HEK293 (cell line): Measurements from ENCODE around the gene MS4A10.

ENCODE experiments used
- ZNF830 ChIP-seq: fragments of 450-650 bp; IDR thresholded peaks from 2 replicates; pipeline ENCODE4 v1.5.0; 2018; ENCODE audit warnings: missing biosample characterization, missing genetic modification characterization, low read depth, mild to moderate bottlenecking, moderate library complexity
- TF ChIP-seq, protein P1 (sequence below): fragments of 450-650 bp; formaldehyde crosslinking; IDR thresholded peaks from 2 replicates; pipeline ENCODE4 v1.5.1; 2016; ENCODE audit warnings: missing biosample characterization, missing genetic modification characterization
- TF ChIP-seq, protein P2 (sequence below): IDR thresholded peaks from 2 replicates; pipeline ENCODE4 v1.6.1; 2011; ENCODE audit warnings: mild to moderate bottlenecking, low read depth, low read length, borderline replicate concordance
- TF ChIP-seq, protein P3 (sequence below): fragments of 450-650 bp; formaldehyde crosslinking; IDR thresholded peaks from 2 replicates; pipeline ENCODE4 v1.5.1; 2016; ENCODE audit warnings: missing biosample characterization, missing genetic modification characterization
- TF ChIP-seq, protein P4 (sequence below): fragments of 450-650 bp; formaldehyde crosslinking; IDR thresholded peaks from 2 replicates; pipeline ENCODE4 v1.5.1; 2016; ENCODE audit warnings: missing biosample characterization, missing genetic modification characterization

DNA sequence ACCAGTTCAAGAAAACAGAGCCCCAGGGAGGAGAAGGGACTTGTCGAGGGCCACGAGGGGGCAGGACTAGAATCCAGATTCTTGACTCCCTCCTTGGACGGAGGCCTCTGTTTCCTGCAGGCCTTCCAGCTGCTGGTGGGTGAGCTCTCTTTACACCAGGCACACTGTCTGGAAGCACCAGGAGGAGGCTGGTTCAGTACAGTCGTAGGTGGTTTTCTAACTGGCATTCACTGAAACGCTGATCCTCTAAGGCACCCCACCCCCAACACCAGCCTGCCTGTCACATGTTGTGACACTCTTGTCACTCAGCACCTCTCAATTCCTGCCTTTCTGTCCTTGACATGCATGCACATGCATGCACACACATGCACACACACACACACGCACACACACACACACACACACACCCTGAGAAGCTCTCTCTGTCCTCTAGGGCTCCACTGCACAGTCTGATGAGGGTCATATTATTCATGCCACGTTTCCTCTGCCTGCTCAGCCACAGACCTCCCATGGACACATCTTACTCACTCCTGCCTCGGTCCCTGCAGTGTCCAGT is 751 bp downstream of the MS4A10 start:
- TF ChIP-seq ZNF830 (tag by site-specific recombination): no peak
- TF ChIP-seq, protein P1, sequence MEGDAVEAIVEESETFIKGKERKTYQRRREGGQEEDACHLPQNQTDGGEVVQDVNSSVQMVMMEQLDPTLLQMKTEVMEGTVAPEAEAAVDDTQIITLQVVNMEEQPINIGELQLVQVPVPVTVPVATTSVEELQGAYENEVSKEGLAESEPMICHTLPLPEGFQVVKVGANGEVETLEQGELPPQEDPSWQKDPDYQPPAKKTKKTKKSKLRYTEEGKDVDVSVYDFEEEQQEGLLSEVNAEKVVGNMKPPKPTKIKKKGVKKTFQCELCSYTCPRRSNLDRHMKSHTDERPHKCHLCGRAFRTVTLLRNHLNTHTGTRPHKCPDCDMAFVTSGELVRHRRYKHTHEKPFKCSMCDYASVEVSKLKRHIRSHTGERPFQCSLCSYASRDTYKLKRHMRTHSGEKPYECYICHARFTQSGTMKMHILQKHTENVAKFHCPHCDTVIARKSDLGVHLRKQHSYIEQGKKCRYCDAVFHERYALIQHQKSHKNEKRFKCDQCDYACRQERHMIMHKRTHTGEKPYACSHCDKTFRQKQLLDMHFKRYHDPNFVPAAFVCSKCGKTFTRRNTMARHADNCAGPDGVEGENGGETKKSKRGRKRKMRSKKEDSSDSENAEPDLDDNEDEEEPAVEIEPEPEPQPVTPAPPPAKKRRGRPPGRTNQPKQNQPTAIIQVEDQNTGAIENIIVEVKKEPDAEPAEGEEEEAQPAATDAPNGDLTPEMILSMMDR: no peak
- TF ChIP-seq, protein P2, sequence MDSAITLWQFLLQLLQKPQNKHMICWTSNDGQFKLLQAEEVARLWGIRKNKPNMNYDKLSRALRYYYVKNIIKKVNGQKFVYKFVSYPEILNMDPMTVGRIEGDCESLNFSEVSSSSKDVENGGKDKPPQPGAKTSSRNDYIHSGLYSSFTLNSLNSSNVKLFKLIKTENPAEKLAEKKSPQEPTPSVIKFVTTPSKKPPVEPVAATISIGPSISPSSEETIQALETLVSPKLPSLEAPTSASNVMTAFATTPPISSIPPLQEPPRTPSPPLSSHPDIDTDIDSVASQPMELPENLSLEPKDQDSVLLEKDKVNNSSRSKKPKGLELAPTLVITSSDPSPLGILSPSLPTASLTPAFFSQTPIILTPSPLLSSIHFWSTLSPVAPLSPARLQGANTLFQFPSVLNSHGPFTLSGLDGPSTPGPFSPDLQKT: no peak
- TF ChIP-seq, protein P3, sequence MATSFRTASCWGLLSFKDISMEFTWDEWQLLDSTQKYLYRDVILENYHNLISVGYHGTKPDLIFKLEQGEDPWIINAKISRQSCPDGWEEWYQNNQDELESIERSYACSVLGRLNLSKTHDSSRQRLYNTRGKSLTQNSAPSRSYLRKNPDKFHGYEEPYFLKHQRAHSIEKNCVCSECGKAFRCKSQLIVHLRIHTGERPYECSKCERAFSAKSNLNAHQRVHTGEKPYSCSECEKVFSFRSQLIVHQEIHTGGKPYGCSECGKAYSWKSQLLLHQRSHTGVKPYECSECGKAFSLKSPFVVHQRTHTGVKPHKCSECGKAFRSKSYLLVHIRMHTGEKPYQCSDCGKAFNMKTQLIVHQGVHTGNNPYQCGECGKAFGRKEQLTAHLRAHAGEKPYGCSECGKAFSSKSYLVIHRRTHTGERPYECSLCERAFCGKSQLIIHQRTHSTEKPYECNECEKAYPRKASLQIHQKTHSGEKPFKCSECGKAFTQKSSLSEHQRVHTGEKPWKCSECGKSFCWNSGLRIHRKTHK: no peak
- TF ChIP-seq, protein P4, sequence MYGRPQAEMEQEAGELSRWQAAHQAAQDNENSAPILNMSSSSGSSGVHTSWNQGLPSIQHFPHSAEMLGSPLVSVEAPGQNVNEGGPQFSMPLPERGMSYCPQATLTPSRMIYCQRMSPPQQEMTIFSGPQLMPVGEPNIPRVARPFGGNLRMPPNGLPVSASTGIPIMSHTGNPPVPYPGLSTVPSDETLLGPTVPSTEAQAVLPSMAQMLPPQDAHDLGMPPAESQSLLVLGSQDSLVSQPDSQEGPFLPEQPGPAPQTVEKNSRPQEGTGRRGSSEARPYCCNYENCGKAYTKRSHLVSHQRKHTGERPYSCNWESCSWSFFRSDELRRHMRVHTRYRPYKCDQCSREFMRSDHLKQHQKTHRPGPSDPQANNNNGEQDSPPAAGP (tag by site-specific recombination): no peak
